ENCODE results near the gene SF3A1. TPM values are rescaled to one million over a fixed set of nuclear protein-coding genes. Genes with fewer than 3 reads are reported as not detected.
"Not testable (repeated sequence)": the region's sequence is repeated elsewhere in the genome, so short reads cannot be mapped to it uniquely, and the experiment has no call there.

Gene SF3A1
- polyA plus RNA-seq, 1 donor = 87.1 TPM

DNA sequence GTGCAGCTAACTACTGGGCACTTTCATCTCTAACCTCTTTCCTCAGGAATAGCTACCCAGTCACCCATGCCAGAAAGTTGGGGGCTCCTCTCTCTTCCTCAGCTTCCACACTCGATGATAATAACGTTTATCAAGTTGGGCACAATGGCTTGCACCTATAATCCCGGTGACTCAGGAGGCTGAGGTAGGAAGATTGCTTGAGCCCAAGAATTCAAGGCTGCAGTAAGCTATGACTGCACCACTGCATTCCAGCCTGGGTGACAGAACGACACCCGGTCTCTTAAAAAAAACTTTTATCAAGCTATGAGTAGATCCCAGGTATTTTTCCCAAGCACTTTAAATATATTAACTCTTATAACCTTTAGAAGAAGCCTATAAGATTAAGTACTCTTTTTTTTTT, 2.0 kb downstream of the SF3A1 start:
- Histone ChIP-seq H3K4me3 (ENCODE audit: low read length) (no peak overlapping the region), H3K4me1 (ENCODE audit: control insufficient read depth, insufficient read depth, low read length) (peaks cover 22% of the 10 kb centered on the region)
- DNase-seq = no peak

GRCh38 chr22:30351226-30351625, 5.5 kb downstream of the SF3A1 start:
- Histone ChIP-seq H3K36me3 (ENCODE audit: control insufficient read depth, insufficient read depth, low read length) (peaks cover 74% of the 10 kb centered on the region), H3K4me3 (ENCODE audit: low read length) (no peak overlapping the region), H3K4me1 (ENCODE audit: control insufficient read depth, insufficient read depth, low read length) (peaks cover 12% of the 10 kb centered on the region), H3K27ac (ENCODE audit: low read length) (no peak overlapping the region), H3K9me3 (ENCODE audit: control insufficient read depth, low read depth, low read length) (no peaks in the 10 kb centered on the region), H3K27me3 (ENCODE audit: control insufficient read depth, insufficient read depth, low read length) (no peaks in the 10 kb centered on the region)
- no peak for DNase-seq
- WGBS (ENCODE audit: insufficient coverage, low lambda C conversion rate) = no CpG with 5 or more reads among the region's 3 CpGs

More for the DNA sequence above, 2.0 kb downstream of the SF3A1 start:
- Histone ChIP-seq H3K36me3 (ENCODE audit: control insufficient read depth, insufficient read depth, low read length) (peaks cover 46% of the 10 kb centered on the region), H3K27ac (ENCODE audit: low read length) (no peak overlapping the region), H3K9me3 (ENCODE audit: control insufficient read depth, low read depth, low read length) (no peaks in the 10 kb centered on the region), H3K27me3 (ENCODE audit: control insufficient read depth, insufficient read depth, low read length) (no peaks in the 10 kb centered on the region)
- no CpG with 5 or more reads among the region's 5 CpGs for WGBS (ENCODE audit: insufficient coverage, low lambda C conversion rate)

- H3K36me3 ChIP-seq (ENCODE audit: control insufficient read depth, insufficient read depth, low read length) = peaks cover 90% of the 10 kb centered on the region
- H3K4me1 ChIP-seq (ENCODE audit: control insufficient read depth, insufficient read depth, low read length) = no peaks in the 10 kb centered on the region
- DNase-seq = no peak
- no peaks in the 10 kb centered on the region for H3K9me3 ChIP-seq (ENCODE audit: control insufficient read depth, low read depth, low read length)
- no peaks in the 10 kb centered on the region for H3K27me3 ChIP-seq (ENCODE audit: control insufficient read depth, insufficient read depth, low read length)
- no peak overlapping the region for H3K27ac ChIP-seq (ENCODE audit: low read length)
- WGBS (ENCODE audit: insufficient coverage, low lambda C conversion rate) = 100% methylated on average over 1 of the region's 4 CpGs
- H3K4me3 ChIP-seq (ENCODE audit: low read length) = no peak overlapping the region
These were observed 7.9 kb downstream of the SF3A1 start for GRCh38 chr22:30348809-30349208.

DNA sequence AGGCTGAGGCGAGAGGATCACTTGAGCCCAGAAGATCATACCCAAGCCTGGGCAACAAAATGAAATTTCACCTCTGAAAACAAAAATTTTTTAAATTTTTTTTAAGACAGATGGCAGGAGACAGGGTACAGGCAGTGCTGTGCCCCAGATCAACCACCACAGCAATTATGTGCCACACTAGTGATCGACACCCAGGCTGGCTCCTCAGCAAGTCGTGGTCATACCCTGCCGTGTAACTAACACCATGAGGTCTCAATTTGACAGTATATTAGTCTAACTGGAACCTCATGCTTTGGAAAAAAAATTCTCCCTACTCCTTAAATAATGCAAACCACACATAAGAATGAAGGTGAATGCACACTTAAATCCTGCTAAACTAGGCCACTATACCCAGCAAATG, 8.3 kb downstream of the SF3A1 start:
- H3K27ac ChIP-seq (ENCODE audit: low read length) = no peak overlapping the region
- H3K36me3 ChIP-seq (ENCODE audit: control insufficient read depth, insufficient read depth, low read length) = peaks cover 91% of the 10 kb centered on the region
- H3K9me3 ChIP-seq (ENCODE audit: control insufficient read depth, low read depth, low read length) = no peaks in the 10 kb centered on the region
- H3K4me1 ChIP-seq (ENCODE audit: control insufficient read depth, insufficient read depth, low read length) = no peaks in the 10 kb centered on the region
- no peak overlapping the region for H3K4me3 ChIP-seq (ENCODE audit: low read length)
- WGBS (ENCODE audit: insufficient coverage, low lambda C conversion rate) = no CpG with 5 or more reads among the region's 4 CpGs
- DNase-seq = no peak
- no peaks in the 10 kb centered on the region for H3K27me3 ChIP-seq (ENCODE audit: control insufficient read depth, insufficient read depth, low read length)

DNA sequence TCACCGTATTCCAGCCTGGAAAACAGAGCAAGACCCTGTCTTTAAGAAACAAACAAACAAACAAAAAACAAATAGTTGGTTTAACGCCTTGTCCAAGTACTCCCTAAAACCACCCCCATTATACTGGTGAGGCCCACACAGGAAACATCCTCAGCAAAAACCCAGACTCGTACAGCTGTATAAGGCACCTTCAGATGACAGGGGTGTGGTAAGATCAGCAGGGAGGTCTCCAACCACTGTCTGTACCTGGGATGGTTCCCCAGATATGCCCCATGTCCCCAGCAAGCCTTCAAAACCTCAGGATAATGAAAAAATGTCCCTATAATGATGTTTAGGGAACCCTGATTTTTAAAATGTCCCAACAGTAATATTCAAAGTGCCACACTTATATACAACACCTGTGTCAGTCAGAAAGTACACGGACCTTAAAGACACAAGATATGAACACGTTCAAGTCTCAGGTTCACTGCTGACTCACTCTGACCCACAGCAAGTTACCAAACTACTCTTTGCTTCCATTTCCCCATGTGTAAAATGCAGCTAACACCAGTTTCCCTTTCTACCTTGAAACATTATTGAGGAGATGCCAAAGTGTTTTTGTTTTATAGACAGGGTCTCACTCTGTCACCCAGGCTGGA, 9.3 kb downstream of the SF3A1 start:
- Histone ChIP-seq H3K4me1 (ENCODE audit: control insufficient read depth, insufficient read depth, low read length) (no peaks in the 10 kb centered on the region), H3K27ac (ENCODE audit: low read length) (no peak overlapping the region), H3K4me3 (ENCODE audit: low read length) (no peak overlapping the region), H3K9me3 (ENCODE audit: control insufficient read depth, low read depth, low read length) (no peaks in the 10 kb centered on the region), H3K27me3 (ENCODE audit: control insufficient read depth, insufficient read depth, low read length) (no peaks in the 10 kb centered on the region), H3K36me3 (ENCODE audit: control insufficient read depth, insufficient read depth, low read length) (peaks cover 94% of the 10 kb centered on the region)
- no peak for DNase-seq
- 100% methylated on average over 2 of the region's 5 CpGs for WGBS (ENCODE audit: insufficient coverage, low lambda C conversion rate)

- no peaks in the 10 kb centered on the region for H3K4me1 ChIP-seq (ENCODE audit: control insufficient read depth, insufficient read depth, low read length)
- no peak overlapping the region for H3K27ac ChIP-seq (ENCODE audit: low read length)
- no peak overlapping the region for H3K4me3 ChIP-seq (ENCODE audit: low read length)
- DNase-seq = no peak
- H3K9me3 ChIP-seq (ENCODE audit: control insufficient read depth, low read depth, low read length) = no peaks in the 10 kb centered on the region
- H3K27me3 ChIP-seq (ENCODE audit: control insufficient read depth, insufficient read depth, low read length) = no peaks in the 10 kb centered on the region
- H3K36me3 ChIP-seq (ENCODE audit: control insufficient read depth, insufficient read depth, low read length) = peaks cover 94% of the 10 kb centered on the region
- 100% methylated on average over 2 of the region's 13 CpGs for WGBS (ENCODE audit: insufficient coverage, low lambda C conversion rate)
These were observed 12.1 kb downstream of the SF3A1 start for GRCh38 chr22:30344447-30345200.

DNA sequence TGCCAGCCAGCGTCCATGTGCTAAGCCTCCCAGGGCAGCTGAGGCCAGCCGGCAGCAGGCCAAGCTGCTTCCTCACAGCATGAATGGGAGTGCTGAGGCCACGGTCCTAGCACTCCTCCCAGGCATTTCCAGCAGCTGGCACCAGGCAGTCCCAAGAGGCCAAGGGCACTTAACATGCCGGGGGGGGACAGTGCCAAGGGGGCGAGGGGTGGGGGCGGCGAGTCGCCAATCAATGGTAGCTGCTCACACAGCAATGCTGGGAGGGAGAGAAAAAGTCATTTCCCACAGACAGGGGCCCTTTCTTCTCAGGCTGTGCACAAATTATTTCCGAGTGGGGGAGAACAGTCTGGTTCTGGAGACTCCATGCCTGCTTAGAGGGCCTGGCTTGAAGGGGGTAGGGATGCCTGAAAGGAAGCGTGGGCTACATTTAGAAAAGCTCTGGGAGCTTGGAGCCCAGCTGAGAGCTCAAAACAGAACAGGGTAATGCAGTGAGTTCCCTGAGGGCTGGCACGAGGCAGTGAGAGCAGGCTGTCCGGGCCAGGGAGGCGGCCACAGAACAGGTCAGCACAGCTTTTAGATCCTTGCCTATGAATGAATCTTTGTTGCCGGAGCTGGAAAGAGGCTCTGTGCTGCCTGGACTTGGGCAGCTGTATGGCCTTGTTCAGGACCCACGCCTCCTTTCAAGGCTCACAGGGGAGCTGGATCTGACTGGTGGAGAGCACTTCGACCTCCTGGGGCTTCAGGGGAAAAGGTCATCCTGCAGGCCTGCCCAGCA, 15.6 kb downstream of the SF3A1 start:
- Histone ChIP-seq H3K27ac (ENCODE audit: low read length) (no peak overlapping the region), H3K27me3 (ENCODE audit: control insufficient read depth, insufficient read depth, low read length) (no peaks in the 10 kb centered on the region), H3K36me3 (ENCODE audit: control insufficient read depth, insufficient read depth, low read length) (peaks cover 98% of the 10 kb centered on the region), H3K4me1 (ENCODE audit: control insufficient read depth, insufficient read depth, low read length) (no peaks in the 10 kb centered on the region), H3K4me3 (ENCODE audit: low read length) (no peak overlapping the region), H3K9me3 (ENCODE audit: control insufficient read depth, low read depth, low read length) (no peaks in the 10 kb centered on the region)
- DNase-seq = no peak
- no CpG with 5 or more reads among the region's 16 CpGs for WGBS (ENCODE audit: insufficient coverage, low lambda C conversion rate)

- Histone ChIP-seq H3K36me3 (ENCODE audit: control insufficient read depth, insufficient read depth, low read length) (peaks cover 98% of the 10 kb centered on the region), H3K27me3 (ENCODE audit: control insufficient read depth, insufficient read depth, low read length) (no peaks in the 10 kb centered on the region), H3K27ac (ENCODE audit: low read length) (no peak overlapping the region), H3K4me1 (ENCODE audit: control insufficient read depth, insufficient read depth, low read length) (no peaks in the 10 kb centered on the region), H3K9me3 (ENCODE audit: control insufficient read depth, low read depth, low read length) (no peaks in the 10 kb centered on the region), H3K4me3 (ENCODE audit: low read length) (no peak overlapping the region)
- WGBS (ENCODE audit: insufficient coverage, low lambda C conversion rate) = no CpG with 5 or more reads among the region's 7 CpGs
- no peak for DNase-seq
These were observed 17.9 kb downstream of the SF3A1 start for GRCh38 chr22:30338802-30339201.

DNA sequence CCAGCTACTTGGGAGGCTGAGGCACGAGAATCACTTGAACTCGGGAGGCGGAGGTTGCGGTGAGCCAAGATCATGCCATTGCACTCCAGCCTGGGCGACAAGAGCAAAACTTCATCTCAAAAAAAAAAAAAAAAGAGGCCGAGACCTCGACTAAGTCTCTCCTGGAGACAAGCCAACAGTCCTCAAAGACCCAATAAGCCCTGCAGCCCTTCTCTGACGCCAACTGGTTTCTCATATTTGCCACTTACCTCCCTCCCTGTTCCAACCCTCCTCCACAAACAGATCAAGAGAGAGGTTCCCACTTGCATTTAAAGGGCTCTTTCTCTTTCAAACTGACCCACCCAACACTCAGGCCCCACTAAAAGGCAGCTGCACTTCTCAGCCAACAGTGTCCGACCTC, 18.4 kb downstream of the SF3A1 start:
- not testable (repeated sequence) for H3K9me3 ChIP-seq (ENCODE audit: control insufficient read depth, low read depth, low read length); H3K4me1 ChIP-seq (ENCODE audit: control insufficient read depth, insufficient read depth, low read length); H3K27ac ChIP-seq (ENCODE audit: low read length); DNase-seq; H3K4me3 ChIP-seq (ENCODE audit: low read length); H3K27me3 ChIP-seq (ENCODE audit: control insufficient read depth, insufficient read depth, low read length)
- peaks cover 98% of the 10 kb centered on the region for H3K36me3 ChIP-seq (ENCODE audit: control insufficient read depth, insufficient read depth, low read length)
- no CpG with 5 or more reads among the region's 9 CpGs for whole genome bisulfite sequencing (ENCODE audit: insufficient coverage, low lambda C conversion rate)

DNA sequence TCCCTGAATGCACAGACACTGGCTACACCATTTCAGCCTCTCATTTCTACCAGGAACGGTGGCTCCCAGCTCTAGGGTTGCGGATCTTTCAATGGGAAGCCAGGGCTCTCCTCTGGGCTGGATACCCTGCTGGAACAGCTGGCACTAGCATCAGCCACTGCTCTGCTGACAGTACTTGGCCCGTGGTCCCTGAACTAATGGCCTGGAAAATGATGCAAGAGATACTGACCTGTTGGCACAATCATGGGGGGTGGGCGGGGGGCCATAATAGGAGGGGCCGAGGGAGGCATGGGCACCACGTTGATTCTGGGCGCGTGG, 19.3 kb downstream of the SF3A1 start:
- no peak overlapping the region for H3K27ac ChIP-seq (ENCODE audit: low read length)
- DNase-seq = no peak
- peaks cover 98% of the 10 kb centered on the region for H3K36me3 ChIP-seq (ENCODE audit: control insufficient read depth, insufficient read depth, low read length)
- H3K27me3 ChIP-seq (ENCODE audit: control insufficient read depth, insufficient read depth, low read length) = no peaks in the 10 kb centered on the region
- no peaks in the 10 kb centered on the region for H3K4me1 ChIP-seq (ENCODE audit: control insufficient read depth, insufficient read depth, low read length)
- WGBS (ENCODE audit: insufficient coverage, low lambda C conversion rate) = no CpG with 5 or more reads among the region's 8 CpGs
- H3K4me3 ChIP-seq (ENCODE audit: low read length) = no peak overlapping the region
- no peaks in the 10 kb centered on the region for H3K9me3 ChIP-seq (ENCODE audit: control insufficient read depth, low read depth, low read length)

Measured in large intestine (tissue), 3 donors.